Measurements from ENCODE around the gene ACTL10. TPM values are rescaled to one million over a fixed set of nuclear protein-coding genes. Genes with fewer than 3 reads are reported as not detected.
"Not testable (repeated sequence)": the region's sequence is repeated elsewhere in the genome, so short reads cannot be mapped to it uniquely, and the experiment has no call there.

The ACTL10 gene
- not detected for polyA plus RNA-seq (2013, experiment 1 of 2)
- polyA plus RNA-seq (2013, experiment 2 of 2) = 0.25 TPM

DNA sequence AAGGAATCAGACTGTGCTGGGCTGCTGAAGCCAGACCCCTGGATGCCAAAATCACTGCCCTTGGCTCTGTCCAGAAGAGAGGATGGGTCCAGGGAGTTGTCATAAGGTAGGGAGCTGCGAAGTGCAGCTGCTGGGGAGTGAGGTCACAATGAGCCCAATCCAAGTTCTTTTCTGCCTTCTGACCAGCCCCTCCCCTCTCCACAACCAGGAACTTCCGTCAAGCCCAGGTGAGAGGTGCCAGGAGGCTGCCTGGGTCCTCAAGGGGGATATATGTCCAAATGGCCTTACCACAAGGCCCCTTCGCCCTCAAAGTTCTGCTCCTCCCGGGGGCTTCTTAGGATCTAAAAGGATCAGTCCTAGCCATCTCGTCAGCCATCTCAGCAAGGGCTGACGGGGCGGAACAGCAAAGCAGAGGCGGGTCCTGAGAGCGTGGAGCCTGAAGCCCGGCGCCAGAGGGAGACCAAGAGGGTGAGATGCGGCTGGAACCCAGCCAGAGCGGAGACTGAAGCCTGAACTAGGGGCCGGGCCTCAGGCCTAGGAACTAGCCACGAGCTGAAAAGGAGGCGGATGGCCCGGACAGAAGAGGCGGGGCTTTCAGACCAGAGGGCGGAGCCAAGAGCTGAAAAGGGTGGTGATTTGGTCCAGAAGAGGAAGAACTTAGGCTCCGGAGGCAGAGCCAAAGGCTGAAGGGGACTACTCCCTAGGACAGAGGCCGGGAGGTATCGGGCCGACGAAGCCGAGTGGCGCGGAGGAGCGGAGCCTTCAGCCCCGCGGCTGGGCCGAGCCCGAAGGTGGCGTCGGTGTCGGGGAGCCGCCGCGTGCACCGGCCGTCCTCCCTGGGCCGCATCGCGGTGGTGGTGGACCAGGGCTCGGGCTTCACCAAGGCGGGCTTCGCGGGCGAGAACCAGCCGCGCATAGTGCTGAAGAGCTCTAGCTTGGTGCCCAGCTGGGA lies at the start of gene ACTL10:
ACTL10 (plus strand) TSS at position 651 of the 952 bp plus-strand sequence. CDS start 555 bp downstream, outside the sequence.
- Histone ChIP-seq H3K4me3 (ENCODE audit: low read length) (peak within 1 kb of the TSS; percentile 48), H3K9ac (ENCODE audit: low read depth, low read length) (peak within 1 kb of the TSS; percentile 51), H3K27ac (ENCODE audit: low read depth, low read length) (peak within 1 kb of the TSS; percentile 65; the same call in 1 of the 2 replicates), H3K9me3 (ENCODE audit: insufficient read depth, low read depth, low read length) (no peaks in the 10 kb centered on the region), H3K4me1 (ENCODE audit: insufficient read depth, low read length) (peaks cover 9% of the 10 kb centered on the region; the same call in 1 of the 2 replicates), H3K27me3 (ENCODE audit: insufficient read depth, low read length) (peaks cover 7% of the 10 kb centered on the region), H3K36me3 (ENCODE audit: insufficient read depth, low read length) (peaks cover 13% of the 10 kb centered on the region; the same call in 1 of the 2 replicates)
- 29% methylated on average over 50 of the region's 50 CpGs for WGBS

DNA sequence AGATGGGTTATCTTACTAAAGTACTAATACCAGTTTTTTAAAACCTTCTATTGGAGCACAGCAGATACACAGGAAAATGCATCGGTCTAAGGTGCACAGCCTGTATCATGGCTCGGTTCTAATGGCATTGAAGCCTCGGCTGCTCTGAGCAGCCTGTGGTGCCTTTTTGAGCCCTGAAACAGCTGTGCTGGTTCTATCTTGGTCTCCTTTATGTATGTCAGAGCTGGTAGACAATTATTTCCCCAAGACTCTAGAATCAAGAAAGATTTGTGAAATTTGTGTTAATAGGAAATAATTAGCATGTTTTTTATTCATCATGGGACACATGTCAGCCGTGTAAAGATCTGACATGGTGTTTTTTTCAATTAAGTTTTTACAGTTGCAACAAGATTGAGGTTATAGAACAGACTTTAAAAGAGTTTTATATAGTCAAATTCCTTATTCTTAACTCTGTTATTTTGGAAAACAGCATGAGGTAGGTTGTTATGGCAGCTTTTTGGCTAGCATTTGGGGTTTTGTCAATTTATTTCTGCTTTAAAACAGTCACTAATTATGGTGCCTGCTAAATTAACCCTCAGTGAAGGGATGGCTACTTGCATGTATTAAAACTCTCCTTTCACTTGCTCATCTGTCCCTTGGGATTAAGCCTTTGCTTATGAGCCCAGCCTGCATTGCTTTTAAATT lies 44.9 kb upstream of the ACTL10 start:
- Histone ChIP-seq H3K27ac (ENCODE audit: low read depth, low read length) (no peak overlapping the region), H3K4me3 (ENCODE audit: low read length) (no peak overlapping the region), H3K36me3 (ENCODE audit: insufficient read depth, low read length) (peaks cover 36% of the 10 kb centered on the region), H3K27me3 (ENCODE audit: insufficient read depth, low read length) (no peaks in the 10 kb centered on the region), H3K9me3 (ENCODE audit: insufficient read depth, low read depth, low read length) (no peaks in the 10 kb centered on the region), H3K9ac (ENCODE audit: low read depth, low read length) (no peak overlapping the region), H3K4me1 (ENCODE audit: insufficient read depth, low read length) (no peaks in the 10 kb centered on the region)
- WGBS = 93% methylated on average over 4 of the region's 4 CpGs

DNA sequence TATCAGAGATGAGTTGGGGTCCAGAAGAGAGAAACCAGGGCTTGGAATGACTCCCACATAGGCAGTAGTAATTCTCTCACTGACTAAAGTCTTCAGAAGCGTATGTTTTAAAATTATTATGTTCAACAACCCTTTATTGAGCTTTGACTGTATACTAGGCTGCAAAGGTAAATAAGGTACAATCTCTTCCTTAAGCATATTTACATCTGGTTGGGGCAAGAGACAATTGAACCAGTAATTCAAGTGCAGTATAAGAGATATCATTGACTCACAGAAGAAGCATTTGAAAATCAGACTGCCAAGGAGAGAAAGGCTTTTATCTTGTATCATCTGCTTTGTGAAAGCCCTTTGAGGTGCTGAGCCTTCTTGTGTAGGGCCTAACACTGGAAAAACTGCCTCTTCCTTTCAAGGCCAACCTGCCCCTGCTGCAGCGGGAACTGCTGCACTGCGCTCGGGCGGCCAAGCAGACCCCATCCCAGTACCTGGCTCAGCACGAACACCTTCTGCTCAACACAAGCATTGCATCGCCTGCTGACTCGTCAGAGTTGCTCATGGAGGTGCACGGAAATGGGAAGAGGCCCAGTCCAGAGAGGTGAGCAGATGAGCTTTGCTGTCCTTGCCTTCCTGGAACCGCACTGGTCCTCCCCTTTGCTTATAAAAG lies 43.9 kb upstream of the ACTL10 start:
- Histone ChIP-seq H3K27ac (ENCODE audit: low read depth, low read length) (no peak overlapping the region), H3K9ac (ENCODE audit: low read depth, low read length) (no peak overlapping the region), H3K9me3 (ENCODE audit: insufficient read depth, low read depth, low read length) (no peaks in the 10 kb centered on the region), H3K4me3 (ENCODE audit: low read length) (no peak overlapping the region), H3K36me3 (ENCODE audit: insufficient read depth, low read length) (peaks cover 38% of the 10 kb centered on the region), H3K27me3 (ENCODE audit: insufficient read depth, low read length) (no peaks in the 10 kb centered on the region), H3K4me1 (ENCODE audit: insufficient read depth, low read length) (no peaks in the 10 kb centered on the region)
- 94% methylated on average over 9 of the region's 10 CpGs for WGBS

DNA sequence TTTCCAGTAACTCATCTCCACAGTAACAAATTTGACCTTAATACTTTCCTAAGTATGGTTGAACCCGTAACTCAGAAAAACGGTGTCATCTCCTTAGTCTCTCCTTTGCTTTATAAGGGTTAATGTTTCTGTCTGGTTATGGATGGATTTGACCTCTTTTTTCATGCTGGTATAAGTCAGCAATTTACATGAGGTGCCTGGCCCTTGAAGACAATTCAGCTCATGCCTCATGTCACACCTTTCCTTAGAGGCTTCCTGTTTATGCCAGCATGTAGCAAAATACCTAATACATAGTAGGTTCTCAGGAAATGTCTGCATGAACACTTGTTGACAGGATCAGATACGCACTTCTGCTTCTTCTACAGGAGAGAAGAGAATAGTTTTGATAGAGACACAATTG lies 42.3 kb upstream of the ACTL10 start:
- Histone ChIP-seq H3K4me1 (ENCODE audit: insufficient read depth, low read length) (no peaks in the 10 kb centered on the region), H3K27ac (ENCODE audit: low read depth, low read length) (no peak overlapping the region), H3K27me3 (ENCODE audit: insufficient read depth, low read length) (no peaks in the 10 kb centered on the region), H3K9me3 (ENCODE audit: insufficient read depth, low read depth, low read length) (no peaks in the 10 kb centered on the region), H3K4me3 (ENCODE audit: low read length) (no peak overlapping the region), H3K9ac (ENCODE audit: low read depth, low read length) (no peak overlapping the region), H3K36me3 (ENCODE audit: insufficient read depth, low read length) (peaks cover 52% of the 10 kb centered on the region)
- WGBS = 99% methylated on average over 3 of the region's 3 CpGs

DNA sequence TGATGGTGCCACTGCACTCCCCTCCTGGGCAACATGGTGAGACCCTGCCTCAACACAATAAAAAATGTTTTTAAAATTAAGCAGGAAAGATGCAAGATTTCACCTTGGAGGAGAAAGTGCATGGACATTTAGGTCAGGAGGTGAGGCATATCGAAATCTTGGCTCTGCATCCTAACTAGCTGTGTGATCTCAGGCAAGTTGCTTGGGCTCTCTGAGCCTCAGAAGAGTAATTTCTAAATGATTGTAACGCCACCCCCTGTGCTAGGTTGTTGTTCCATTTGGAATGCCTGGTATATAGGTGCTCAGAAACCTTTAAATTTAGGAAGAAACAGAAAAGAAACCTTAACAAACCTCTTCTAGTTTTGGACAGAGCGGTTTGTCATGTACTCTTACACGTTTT lies 40.6 kb upstream of the ACTL10 start:
- no peaks in the 10 kb centered on the region for H3K27me3 ChIP-seq (ENCODE audit: insufficient read depth, low read length)
- H3K36me3 ChIP-seq (ENCODE audit: insufficient read depth, low read length) = peaks cover 64% of the 10 kb centered on the region
- no peak overlapping the region for H3K9ac ChIP-seq (ENCODE audit: low read depth, low read length)
- H3K4me1 ChIP-seq (ENCODE audit: insufficient read depth, low read length) = no peaks in the 10 kb centered on the region
- no peaks in the 10 kb centered on the region for H3K9me3 ChIP-seq (ENCODE audit: insufficient read depth, low read depth, low read length)
- no peak overlapping the region for H3K27ac ChIP-seq (ENCODE audit: low read depth, low read length)
- 90% methylated on average over 4 of the region's 4 CpGs for WGBS
- no peak overlapping the region for H3K4me3 ChIP-seq (ENCODE audit: low read length)

DNA sequence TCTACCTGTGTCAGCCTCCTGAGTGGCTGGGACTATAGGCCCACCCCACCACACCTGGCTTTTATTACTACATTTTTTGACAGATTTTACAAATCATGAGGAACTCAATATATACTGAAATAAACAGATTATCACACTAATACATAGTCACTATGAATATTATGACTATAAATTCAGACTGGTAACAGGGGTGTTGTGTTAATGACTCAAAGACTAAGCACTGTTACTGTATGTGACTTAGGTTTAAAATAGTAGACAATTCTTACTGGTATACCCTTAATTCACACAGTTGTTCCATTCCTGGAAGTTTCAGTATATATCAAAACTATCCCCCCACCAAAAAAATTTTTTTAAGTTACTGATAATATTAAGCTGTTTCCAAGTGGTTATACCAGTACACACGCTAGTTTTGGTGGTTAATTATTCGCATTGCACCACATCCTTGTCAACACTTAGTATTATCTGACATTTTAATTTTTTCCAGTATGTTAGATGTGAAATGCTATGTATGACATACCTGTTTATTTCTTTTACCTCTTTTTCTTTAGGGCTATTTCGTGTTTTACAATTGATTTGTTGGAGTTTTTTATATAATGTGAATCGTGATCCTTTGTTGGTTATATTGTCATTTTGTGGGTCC lies 39.0 kb upstream of the ACTL10 start:
- Histone ChIP-seq H3K9me3 (ENCODE audit: insufficient read depth, low read depth, low read length) (no peaks in the 10 kb centered on the region), H3K36me3 (ENCODE audit: insufficient read depth, low read length) (peaks cover 65% of the 10 kb centered on the region), H3K4me3 (ENCODE audit: low read length) (no peak overlapping the region), H3K27ac (ENCODE audit: low read depth, low read length) (no peak overlapping the region), H3K9ac (ENCODE audit: low read depth, low read length) (no peak overlapping the region), H3K4me1 (ENCODE audit: insufficient read depth, low read length) (no peaks in the 10 kb centered on the region), H3K27me3 (ENCODE audit: insufficient read depth, low read length) (no peaks in the 10 kb centered on the region)
- 88% methylated on average over 2 of the region's 4 CpGs for WGBS

DNA sequence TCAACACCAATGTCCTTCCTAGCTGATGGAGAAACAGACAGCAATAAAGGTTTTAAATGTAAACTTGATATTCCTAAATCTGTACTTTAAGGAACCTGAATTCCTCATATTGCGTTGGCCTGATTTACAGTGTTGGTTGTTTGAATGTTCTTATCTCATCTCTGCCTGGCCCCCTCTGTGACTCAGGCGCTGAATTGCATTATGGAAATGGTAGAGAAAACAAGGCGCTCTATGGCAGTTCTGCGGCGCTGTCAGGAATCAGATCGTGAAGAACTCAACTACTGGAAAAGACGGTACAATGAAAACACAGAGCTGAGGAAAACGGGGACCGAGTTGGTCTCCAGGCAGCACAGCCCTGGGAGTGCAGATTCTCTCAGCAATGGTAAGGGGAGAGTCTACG lies 37.2 kb upstream of the ACTL10 start:
- H3K9ac ChIP-seq (ENCODE audit: low read depth, low read length) = no peak overlapping the region

DNA sequence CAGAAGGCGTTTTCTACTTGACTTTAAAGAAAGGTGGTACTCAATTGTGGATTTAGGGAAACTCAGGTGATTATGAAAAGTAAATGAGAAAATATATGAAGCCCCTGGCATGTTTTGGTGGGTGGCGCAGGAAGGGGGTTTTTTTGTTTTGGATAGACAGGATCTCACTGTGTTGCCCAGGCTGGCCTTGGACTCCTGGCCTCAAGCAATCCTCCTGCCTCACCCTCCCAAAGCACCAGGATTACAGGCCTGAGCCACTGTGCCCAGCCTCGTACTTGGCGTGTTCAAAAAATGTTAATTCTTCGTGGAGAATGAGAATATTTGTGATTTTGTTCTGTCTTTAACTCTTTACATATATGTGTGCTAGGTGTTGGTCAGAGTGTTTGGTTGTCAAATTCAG lies 36.8 kb upstream of the ACTL10 start:
- Histone ChIP-seq H3K4me3 (ENCODE audit: low read length) (no peak overlapping the region), H3K27me3 (ENCODE audit: insufficient read depth, low read length) (no peaks in the 10 kb centered on the region), H3K36me3 (ENCODE audit: insufficient read depth, low read length) (peaks cover 49% of the 10 kb centered on the region), H3K4me1 (ENCODE audit: insufficient read depth, low read length) (no peaks in the 10 kb centered on the region), H3K9me3 (ENCODE audit: insufficient read depth, low read depth, low read length) (no peaks in the 10 kb centered on the region), H3K9ac (ENCODE audit: low read depth, low read length) (no peak overlapping the region), H3K27ac (ENCODE audit: low read depth, low read length) (no peak overlapping the region)
- WGBS = 98% methylated on average over 5 of the region's 5 CpGs

More for the DNA sequence above, 37.2 kb upstream of the ACTL10 start:
- no peak overlapping the region for H3K4me3 ChIP-seq (ENCODE audit: low read length)
- no peaks in the 10 kb centered on the region for H3K4me1 ChIP-seq (ENCODE audit: insufficient read depth, low read length)
- H3K9me3 ChIP-seq (ENCODE audit: insufficient read depth, low read depth, low read length) = no peaks in the 10 kb centered on the region
- WGBS = 95% methylated on average over 10 of the region's 10 CpGs
- no peak overlapping the region for H3K27ac ChIP-seq (ENCODE audit: low read depth, low read length)
- peaks cover 54% of the 10 kb centered on the region for H3K36me3 ChIP-seq (ENCODE audit: insufficient read depth, low read length)
- H3K27me3 ChIP-seq (ENCODE audit: insufficient read depth, low read length) = no peaks in the 10 kb centered on the region

DNA sequence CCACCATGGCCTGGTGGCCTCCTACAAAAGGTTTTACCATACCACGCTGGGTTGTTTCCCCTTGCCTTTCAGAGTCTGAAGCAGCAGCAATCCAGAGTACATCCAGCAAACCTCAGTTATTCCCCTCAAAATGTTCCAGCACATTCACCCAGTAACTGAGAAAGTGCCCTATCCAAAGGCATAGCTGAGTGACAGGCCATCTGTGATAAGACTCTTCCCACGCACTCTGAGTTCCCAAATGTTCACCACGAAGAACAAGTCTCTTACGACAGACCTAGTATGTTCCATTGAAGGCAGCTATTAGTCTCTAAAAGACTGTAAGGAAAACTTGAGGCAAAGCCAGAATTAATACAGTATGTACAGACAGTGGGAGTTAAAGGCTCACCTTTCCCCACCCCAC lies 36.2 kb upstream of the ACTL10 start:
- H3K36me3 ChIP-seq (ENCODE audit: insufficient read depth, low read length) = peaks cover 50% of the 10 kb centered on the region

DNA sequence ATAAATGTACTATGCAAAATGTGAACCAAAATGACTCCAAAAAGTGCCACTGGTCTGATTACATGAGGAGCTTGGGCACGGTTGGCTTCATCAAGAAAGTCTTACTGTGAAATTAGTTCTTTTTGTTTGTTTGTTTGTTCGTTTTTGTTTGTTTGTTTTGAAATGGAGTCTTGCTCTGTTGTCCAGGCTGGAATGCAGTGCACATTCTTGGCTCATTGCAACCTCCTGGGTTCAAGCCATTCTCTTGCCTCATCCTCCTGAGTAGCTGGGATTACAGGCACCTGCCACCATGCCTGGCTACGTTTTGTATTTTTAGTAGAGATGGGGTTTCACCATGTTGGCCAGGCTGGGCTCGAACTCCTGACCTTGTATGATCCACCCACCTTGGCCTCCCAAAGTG lies 34.8 kb upstream of the ACTL10 start:
- H3K36me3 ChIP-seq (ENCODE audit: insufficient read depth, low read length) = peaks cover 47% of the 10 kb centered on the region
- not testable (repeated sequence) for H3K9ac ChIP-seq (ENCODE audit: low read depth, low read length)

More for the DNA sequence above, 36.2 kb upstream of the ACTL10 start:
- H3K27ac ChIP-seq (ENCODE audit: low read depth, low read length) = no peak overlapping the region
- H3K4me3 ChIP-seq (ENCODE audit: low read length) = no peak overlapping the region
- no peaks in the 10 kb centered on the region for H3K27me3 ChIP-seq (ENCODE audit: insufficient read depth, low read length)
- no peaks in the 10 kb centered on the region for H3K4me1 ChIP-seq (ENCODE audit: insufficient read depth, low read length)
- H3K9me3 ChIP-seq (ENCODE audit: insufficient read depth, low read depth, low read length) = no peaks in the 10 kb centered on the region
- 97% methylated on average over 4 of the region's 4 CpGs for WGBS
- no peak overlapping the region for H3K9ac ChIP-seq (ENCODE audit: low read depth, low read length)

More for the DNA sequence above, 34.8 kb upstream of the ACTL10 start:
- not testable (repeated sequence) for H3K9me3 ChIP-seq (ENCODE audit: insufficient read depth, low read depth, low read length); H3K27me3 ChIP-seq (ENCODE audit: insufficient read depth, low read length); H3K27ac ChIP-seq (ENCODE audit: low read depth, low read length); H3K4me1 ChIP-seq (ENCODE audit: insufficient read depth, low read length); H3K4me3 ChIP-seq (ENCODE audit: low read length)
- WGBS = 96% methylated on average over 4 of the region's 4 CpGs

Data from HUES64 (cell line).